ENCODE results near the gene KRT20. TPM values are rescaled to one million over a fixed set of nuclear protein-coding genes. Genes with fewer than 3 reads are reported as not detected.

Gene KRT20
- total and polyA plus RNA-seq, 2 of the 13 experiments (the other 11 are each of a cell fraction or from before 2014, with no cell fraction given), result 0.13 to 0.20 TPM

GRCh38 chr17:40848583-40849235 lies 36.3 kb downstream of the KRT20 start:
- no peak for FAIRE-seq
- intact Hi-C loops (cut with micrococcal nuclease; ENCODE audit: unreplicated experiment), result no loop called here
- Histone ChIP-seq H3K9me3 (ENCODE audit: low read length) (no peaks in the 10 kb centered on the region), H3K36me3 (replicated peaks in 1 of 2; ENCODE audit: control insufficient read depth in 1 of 2, insufficient read depth in 2 of 2, low read length in 2 of 2) (no peaks in the 10 kb centered on the region), H3K27ac (ENCODE audit: extremely low read length, insufficient read depth, low read length) (no peak overlapping the region), H3K4me2 (ENCODE audit: low read depth, low read length) (no peak overlapping the region), H3K4me3 (replicated peaks in 1 of 3; ENCODE audit: insufficient read depth in 1 of 3, low read depth in 2 of 3, low read length in 3 of 3) (no peak overlapping the region), H3K9ac (ENCODE audit: insufficient read depth, low read depth, low read length) (no peak overlapping the region), H3K79me2 (ENCODE audit: insufficient read depth, low read length) (no peaks in the 10 kb centered on the region), H4K20me1 (ENCODE audit: insufficient read depth, low read length) (no peaks in the 10 kb centered on the region), H2AFZ (ENCODE audit: low read length) (no peak overlapping the region), H3K27me3 (ENCODE audit: control insufficient read depth in 1 of 2, insufficient read depth in 2 of 2, low read length in 2 of 2) (0 out of 5 replicates have a peak, but pooled peaks cover 0 to 3% of the 10 kb centered on the region in 2 experiments), H3K4me1 (ENCODE audit: insufficient read depth, low read length) (peaks cover 9% of the 10 kb centered on the region; the same call in 1 of the 2 replicates)
- 39% methylated on average over 1 of the region's 1 CpG for WGBS (ENCODE audit: low lambda C conversion rate)
- in situ Hi-C loops (cut with HindIII; ENCODE audit: extremely low pct_ligation_motif_present, low pct_unique_long_range_greater_than_20kb), result no loop called here
- POLR2A ChIA-PET, result interaction anchor here (1.1 kb wide), 1 partner anchor 841 kb away, joined by 3 read pairs; no protein-coding TSS in a partner anchor
- CTCF ChIA-PET (ENCODE audit: low intra/inter-chr PET ratio, low total read pairs), result no interaction called here
- BruUV-seq (replicated peaks), result no TSS peak
- no peak for ATAC-seq
- DNase-seq (ENCODE audit: low spot score), result no peak
- TF ChIP-seq HNRNPK (IDR thresholded peaks at IDR 0.05; ENCODE audit: low read depth, low read length, poor library complexity, severe bottlenecking) (peak; percentile 99), HINFP (CRISPR knock-in tag; IDR thresholded peaks at IDR 0.05; ENCODE audit: low read depth) (no peak), PCBP1 (IDR thresholded peaks at IDR 0.05; ENCODE audit: borderline replicate concordance, low read depth, low read length) (0 out of 2 replicates have a peak, but pooled peaks have one; percentile 80)
- TF ChIP-seq, protein P1, sequence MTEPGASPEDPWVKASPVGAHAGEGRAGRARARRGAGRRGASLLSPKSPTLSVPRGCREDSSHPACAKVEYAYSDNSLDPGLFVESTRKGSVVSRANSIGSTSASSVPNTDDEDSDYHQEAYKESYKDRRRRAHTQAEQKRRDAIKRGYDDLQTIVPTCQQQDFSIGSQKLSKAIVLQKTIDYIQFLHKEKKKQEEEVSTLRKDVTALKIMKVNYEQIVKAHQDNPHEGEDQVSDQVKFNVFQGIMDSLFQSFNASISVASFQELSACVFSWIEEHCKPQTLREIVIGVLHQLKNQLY (CRISPR knock-in tag; IDR thresholded peaks at IDR 0.05), result no peak

Measured in HepG2 (cell line).